HL-60 (cell line): ENCODE measurements around the gene HLA-F.

ENCODE experiments used
- DNase-seq, 2 experiments: peaks; one replicate each; pipeline ENCODE4 v3.0.0-alpha.2; 2010 to 2020; ENCODE audit warnings: low read depth in 1 of 2, low spot score in 1 of 2
- H3K27ac ChIP-seq: fragments of 250-450 bp; sonication (Bioruptor Pico); replicated peaks from 2 replicates; pipeline ENCODE4 v1.5.1; 2020; ENCODE audit warnings: mild to moderate bottlenecking, moderate library complexity
- H3K27me3 ChIP-seq: fragments of 250-450 bp; sonication (Bioruptor Pico); 2 replicates; pipeline ENCODE4 v1.5.1; 2021; ENCODE audit warnings: mild to moderate bottlenecking, moderate library complexity; ENCODE audit not compliant: insufficient read depth, poor library complexity, severe bottlenecking
- H3K4me3 ChIP-seq: replicated peaks from 2 replicates; pipeline ENCODE4 v1.5.1; 2011; ENCODE audit warnings: mild to moderate bottlenecking, control low read depth, low read length; ENCODE audit not compliant: insufficient read depth
- CTCF ChIP-seq: IDR thresholded peaks from one replicate; pipeline ENCODE4 v1.5.1; 2011; ENCODE audit warnings: low read length, control low read depth, inconsistent platforms; ENCODE audit not compliant: insufficient read depth
- GABPA ChIP-seq: IDR thresholded peaks from 2 replicates; pipeline ENCODE4 v1.6.1; 2012; ENCODE audit warnings: low read depth
- POLR2AphosphoS5 ChIP-seq: IDR thresholded peaks from 2 replicates; pipeline ENCODE4 v1.6.1; 2012; ENCODE audit warnings: low read depth
- REST ChIP-seq: IDR thresholded peaks from 2 replicates; pipeline ENCODE4 v1.6.1; 2012; ENCODE audit warnings: low read depth; ENCODE audit not compliant: insufficient replicate concordance
- SPI1 ChIP-seq: IDR thresholded peaks from 2 replicates; pipeline ENCODE4 v1.6.1; 2012; ENCODE audit warnings: low read depth, mild to moderate bottlenecking, borderline replicate concordance

HLA-F gene

GRCh38 chr6:29724937-29725869, 2.0 kb downstream of the HLA-F start:
- DNase-seq = no peak
- no peak for TF ChIP-seq REST
- no peak for TF ChIP-seq GABPA
- no peak for TF ChIP-seq CTCF
- H3K27me3 ChIP-seq = peaks cover 12% of the 10 kb centered on the region
- H3K27ac ChIP-seq = no peak overlapping the region
- H3K4me3 ChIP-seq = no peak overlapping the region

GRCh38 chr6:29726001-29726400, 2.8 kb downstream of the HLA-F start:
- H3K27me3 ChIP-seq = peaks cover 12% of the 10 kb centered on the region
- no peak overlapping the region for H3K27ac ChIP-seq
- no peak for TF ChIP-seq GABPA
- TF ChIP-seq CTCF = no peak
- no peak for TF ChIP-seq SPI1
- TF ChIP-seq POLR2AphosphoS5 = no peak
- no peak for TF ChIP-seq REST
- DNase-seq = no peak
- no peak overlapping the region for H3K4me3 ChIP-seq

GRCh38 chr6:29726571-29727194, 3.4 kb downstream of the HLA-F start:
- peaks cover 12% of the 10 kb centered on the region for H3K27me3 ChIP-seq
- no peak overlapping the region for H3K4me3 ChIP-seq
- DNase-seq = no peak
- H3K27ac ChIP-seq = no peak overlapping the region
- TF ChIP-seq REST (no peak), SPI1 (no peak), CTCF (no peak), POLR2AphosphoS5 (no peak), GABPA (no peak)
